OCI-M2 (cell line): ENCODE data around the gene PRDM2.
"Not testable (repeated sequence)": the region's sequence is repeated elsewhere in the genome, so short reads cannot be mapped to it uniquely, and the experiment has no call there.

ENCODE experiments used
- DNase-seq: peaks from one replicate; lab custom pipeline; 2025; ENCODE audit not compliant: unreplicated experiment; lab: John Stamatoyannopoulos, UW

Gene PRDM2, protein sequence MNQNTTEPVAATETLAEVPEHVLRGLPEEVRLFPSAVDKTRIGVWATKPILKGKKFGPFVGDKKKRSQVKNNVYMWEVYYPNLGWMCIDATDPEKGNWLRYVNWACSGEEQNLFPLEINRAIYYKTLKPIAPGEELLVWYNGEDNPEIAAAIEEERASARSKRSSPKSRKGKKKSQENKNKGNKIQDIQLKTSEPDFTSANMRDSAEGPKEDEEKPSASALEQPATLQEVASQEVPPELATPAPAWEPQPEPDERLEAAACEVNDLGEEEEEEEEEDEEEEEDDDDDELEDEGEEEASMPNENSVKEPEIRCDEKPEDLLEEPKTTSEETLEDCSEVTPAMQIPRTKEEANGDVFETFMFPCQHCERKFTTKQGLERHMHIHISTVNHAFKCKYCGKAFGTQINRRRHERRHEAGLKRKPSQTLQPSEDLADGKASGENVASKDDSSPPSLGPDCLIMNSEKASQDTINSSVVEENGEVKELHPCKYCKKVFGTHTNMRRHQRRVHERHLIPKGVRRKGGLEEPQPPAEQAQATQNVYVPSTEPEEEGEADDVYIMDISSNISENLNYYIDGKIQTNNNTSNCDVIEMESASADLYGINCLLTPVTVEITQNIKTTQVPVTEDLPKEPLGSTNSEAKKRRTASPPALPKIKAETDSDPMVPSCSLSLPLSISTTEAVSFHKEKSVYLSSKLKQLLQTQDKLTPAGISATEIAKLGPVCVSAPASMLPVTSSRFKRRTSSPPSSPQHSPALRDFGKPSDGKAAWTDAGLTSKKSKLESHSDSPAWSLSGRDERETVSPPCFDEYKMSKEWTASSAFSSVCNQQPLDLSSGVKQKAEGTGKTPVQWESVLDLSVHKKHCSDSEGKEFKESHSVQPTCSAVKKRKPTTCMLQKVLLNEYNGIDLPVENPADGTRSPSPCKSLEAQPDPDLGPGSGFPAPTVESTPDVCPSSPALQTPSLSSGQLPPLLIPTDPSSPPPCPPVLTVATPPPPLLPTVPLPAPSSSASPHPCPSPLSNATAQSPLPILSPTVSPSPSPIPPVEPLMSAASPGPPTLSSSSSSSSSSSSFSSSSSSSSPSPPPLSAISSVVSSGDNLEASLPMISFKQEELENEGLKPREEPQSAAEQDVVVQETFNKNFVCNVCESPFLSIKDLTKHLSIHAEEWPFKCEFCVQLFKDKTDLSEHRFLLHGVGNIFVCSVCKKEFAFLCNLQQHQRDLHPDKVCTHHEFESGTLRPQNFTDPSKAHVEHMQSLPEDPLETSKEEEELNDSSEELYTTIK (N-terminal part only)

DNA sequence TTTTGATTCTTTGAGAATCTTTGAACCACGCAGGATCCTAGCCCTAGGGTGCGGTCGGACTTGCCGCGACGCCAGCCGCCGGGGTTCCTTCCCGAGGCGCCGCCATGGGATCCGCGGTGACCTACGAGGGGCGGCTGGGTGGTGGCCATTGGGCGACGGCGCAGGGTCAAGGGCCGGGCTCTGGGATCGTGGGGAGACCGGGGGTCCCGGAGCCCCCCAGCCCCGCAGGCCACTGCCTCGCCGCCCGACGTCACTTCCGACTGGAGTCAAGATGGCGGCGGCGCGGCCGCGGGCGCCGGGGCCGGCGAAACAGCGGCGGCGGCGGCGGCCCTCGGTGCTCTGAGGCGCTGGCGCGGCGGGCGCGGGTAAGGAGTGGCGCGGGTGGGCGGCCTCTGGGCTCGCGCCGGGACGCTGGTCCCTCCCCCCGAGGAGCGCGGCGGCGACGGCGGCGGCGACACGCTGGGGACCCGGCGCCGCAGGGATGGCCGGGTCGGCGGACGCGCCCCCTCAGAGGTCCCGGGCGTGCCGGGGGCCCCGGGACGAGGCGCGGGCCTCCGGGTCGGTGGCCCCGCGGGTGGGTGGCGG lies at the start of gene PRDM2:
TSS of gene PRDM2 (plus strand) at position 253 of the 585 bp plus-strand sequence. CDS start 15,418 bp downstream, outside the sequence.
- DNase-seq, result no peak

DNA sequence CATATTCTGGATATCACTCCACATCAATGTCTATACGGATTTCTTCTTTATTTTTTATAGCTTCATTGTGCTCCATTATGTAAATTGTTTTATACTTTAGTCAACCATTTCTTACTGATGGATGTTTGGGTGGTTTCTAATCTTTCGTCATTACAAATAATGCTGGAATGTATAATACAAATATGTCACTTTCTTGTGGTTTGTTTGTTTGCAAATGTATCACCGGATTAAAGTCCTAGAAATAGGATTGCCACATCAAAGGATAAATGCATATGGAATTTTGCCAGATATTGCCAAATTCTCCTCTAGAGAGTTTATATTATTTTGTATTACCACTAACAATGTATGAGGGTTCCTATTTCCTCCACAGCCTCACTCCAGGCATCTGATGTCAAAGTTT lies 48.7 kb upstream of the PRDM2 start:
- DNase-seq, result no peak

DNA sequence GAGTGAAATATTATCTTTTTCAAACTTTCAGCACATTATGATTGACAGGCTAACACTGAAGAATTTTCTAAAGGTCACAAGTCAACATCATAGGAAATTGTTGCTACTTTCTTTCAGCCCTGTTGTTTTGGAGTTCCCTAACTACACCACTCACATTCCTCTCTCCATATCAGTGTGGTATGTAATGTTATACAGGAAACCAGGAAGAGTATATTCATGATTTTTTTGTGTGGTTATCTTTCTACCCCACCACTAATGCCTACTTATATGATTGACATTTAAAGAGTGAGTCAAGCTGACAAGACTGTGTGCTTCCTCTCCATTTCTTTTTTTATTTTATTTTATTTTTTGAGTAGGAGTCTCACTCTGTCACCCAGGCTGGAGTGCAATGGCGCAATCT lies 47.8 kb upstream of the PRDM2 start:
- no peak for DNase-seq

DNA sequence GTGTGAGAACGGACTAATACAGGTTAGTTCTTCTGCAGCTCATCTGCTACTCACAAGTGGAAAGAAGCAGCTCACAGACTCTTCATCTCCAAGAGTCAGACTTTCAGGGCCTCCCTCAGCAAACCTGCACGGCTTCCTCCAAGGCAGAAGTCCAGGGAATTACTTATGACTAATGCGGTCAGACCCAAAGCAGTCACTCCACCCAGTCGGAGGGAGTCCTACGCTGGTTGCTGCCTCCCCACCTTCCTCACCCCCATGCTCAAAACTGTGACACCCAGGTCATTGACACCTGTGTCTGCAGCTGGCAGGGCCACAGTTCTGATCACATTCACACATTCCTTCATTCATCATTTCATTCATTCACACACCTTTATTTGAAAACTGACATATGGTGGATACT lies 38.4 kb upstream of the PRDM2 start:
- no peak for DNase-seq

DNA sequence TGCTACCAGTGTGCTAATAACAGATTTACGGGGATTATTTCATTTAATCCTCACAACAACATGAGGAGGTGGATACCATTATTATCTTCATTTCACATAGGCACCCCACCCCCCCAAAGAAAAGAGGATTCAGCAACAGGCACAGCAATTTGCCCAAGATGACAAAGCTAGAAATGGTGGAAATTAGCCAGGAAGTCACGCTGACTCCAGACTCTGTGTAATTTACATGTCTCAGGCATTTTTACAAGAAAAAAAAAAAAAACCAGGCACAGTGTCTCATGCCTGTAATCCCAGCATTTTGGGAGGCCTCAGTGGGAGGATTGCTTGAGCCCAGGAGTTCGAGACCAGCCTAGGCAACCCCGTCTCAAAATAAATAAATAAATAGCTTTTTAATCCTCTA lies 37.5 kb upstream of the PRDM2 start:
- no peak for DNase-seq

DNA sequence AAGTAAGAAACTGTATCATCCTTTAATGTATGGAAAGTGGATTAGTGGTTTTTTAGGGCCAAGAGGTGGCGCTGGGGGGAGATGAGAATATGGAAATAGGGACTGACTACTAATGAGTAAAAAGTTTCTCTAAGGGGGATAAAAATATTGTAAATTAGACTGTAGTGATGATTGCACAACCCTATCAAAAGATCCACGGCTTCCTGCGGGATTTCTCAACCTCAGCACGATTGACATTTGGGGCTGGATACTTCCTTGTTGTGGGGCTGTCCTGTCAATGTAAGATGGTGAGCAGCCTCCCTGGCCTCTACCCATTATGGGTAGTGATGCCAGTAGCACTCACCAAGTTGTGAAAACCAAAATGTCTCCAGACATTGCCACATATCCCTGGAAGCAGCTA lies 36.0 kb upstream of the PRDM2 start:
- no peak for DNase-seq

DNA sequence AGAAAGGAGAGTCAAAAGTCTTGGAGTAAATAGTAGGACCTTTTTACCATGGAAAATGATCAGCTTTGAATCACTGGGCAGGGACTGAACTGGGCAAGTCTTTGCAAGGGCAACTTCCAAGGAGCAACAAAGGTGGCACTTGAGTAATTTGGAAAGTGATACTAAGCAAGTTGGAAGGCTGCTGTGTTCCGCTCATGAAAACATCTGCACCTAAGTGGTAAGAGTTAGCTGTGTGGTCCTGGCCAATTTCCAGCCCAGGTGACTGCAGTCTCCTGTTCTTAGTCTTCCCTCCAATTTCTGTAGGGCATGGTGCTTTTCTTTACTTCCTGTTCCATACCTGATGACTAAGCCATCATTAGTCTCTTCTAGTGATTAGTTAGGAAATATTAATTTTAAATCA lies 35.5 kb upstream of the PRDM2 start:
- DNase-seq, result no peak

DNA sequence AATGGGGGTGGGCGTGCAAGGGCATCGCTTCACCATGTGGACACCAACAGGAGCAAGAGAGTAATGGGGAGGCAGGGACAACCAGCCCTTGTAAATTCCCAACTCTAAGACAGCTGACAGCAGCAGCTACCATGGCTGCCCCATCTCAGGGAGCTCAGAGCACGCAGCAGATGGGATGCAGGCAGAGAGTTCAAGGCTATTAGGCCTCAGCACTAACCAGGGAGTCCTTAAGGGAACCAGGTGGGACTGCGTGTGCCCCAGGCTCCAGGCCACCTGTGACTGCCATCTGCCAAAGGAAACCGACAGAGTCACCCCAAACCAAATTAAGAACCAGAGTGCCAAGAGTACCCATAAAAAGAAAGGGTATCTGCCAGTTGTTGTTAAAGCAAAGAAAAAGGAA lies 33.7 kb upstream of the PRDM2 start:
- no peak for DNase-seq

DNA sequence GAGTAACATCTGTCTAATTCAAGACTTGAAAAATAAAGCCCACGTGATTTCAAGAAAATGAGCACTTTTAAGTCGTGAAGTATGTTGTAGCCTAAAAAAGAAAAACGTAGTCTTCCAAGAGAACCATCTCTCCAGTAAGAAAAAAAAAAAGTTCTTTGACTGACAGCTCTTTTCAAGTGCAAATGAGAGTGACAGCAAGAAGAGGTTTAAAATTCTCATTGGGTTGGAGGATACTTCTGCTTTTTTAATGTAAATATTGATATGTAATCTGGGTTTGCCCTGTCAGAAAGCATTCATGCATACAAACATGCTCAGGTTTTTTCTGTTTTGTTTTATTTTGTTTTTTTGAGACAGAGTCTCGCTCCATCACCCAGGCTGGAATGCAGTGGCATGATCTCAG lies 32.3 kb upstream of the PRDM2 start:
- no peak for DNase-seq

DNA sequence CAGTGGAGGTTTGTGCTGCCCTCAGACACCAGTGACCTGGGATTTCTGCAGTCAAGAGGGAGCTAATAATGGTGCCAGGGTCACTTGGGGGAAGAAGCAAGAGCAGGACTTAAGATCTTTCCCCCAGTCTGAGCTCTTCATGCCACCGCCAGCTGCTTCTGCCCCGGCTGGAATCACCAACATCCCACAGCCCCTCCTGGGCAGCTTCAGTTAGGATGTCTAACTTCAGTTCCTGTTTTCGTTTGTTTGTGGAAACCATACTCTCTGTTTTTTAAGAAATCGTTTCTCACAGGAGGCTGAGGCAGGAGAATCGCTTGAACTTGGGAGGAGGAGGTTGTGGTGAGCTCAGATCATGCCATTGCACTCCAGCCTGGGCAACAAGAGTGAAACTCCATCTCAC lies 25.6 kb upstream of the PRDM2 start:
- no peak for DNase-seq

DNA sequence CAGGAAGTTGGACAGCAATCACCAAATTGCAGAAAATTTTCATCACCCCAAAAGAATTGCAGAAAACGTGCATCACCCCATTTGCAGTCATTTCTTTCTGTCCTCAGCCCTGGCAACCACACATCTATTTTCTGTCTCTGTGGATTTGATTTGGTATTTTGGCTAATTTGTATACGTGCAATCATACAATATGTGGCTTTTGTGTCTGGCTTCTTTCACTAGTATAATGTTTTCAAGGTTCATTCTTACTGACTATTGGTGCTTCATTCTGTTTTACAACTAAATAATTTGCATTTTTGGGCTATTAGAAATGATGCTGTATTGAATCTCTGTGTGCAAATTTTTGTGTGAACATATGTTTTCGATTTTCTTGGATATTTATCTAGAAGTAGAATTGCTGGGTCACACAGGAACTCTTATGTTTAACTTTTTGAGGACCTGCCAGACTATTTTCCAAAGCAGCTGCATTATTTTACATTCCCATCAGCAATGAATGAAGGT lies 24.8 kb upstream of the PRDM2 start:
- no peak for DNase-seq

DNA sequence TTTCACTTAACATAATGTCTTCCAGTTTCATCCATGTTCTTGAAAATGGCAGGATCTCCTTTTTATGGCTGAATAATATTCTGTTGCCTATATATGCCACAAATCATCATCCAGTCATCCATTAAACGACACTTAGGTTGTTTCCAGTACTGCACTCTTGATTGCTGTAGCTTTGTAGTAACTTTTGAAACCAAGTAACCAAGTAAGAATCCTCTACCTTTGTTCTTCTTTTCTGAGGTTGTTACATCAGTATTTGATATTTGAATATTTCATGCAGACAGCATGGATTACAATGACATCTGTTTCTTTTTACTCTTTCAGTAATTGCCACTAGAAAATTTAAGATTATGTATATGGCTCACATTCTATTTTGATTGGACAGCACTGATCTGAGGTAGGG lies 22.1 kb upstream of the PRDM2 start:
- no peak for DNase-seq

DNA sequence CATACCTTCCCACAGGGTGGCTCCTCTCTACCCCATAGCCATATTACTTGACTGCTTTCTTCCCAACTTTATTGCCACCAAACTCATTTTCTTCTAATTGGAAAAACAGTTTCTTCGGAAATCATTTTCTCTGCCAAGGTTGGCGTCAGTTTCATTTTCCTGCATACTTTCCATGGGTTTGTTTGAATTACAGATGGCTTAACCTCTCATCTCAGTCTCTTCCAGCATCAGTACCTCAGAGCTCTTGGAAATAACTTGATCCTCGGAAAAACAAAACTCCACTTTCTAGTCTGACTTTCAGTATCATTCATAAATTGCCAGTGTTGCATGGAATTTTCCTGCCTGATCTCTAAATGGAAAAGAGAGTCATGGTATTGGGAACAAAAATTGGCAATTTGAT lies 20.3 kb upstream of the PRDM2 start:
- no peak for DNase-seq

DNA sequence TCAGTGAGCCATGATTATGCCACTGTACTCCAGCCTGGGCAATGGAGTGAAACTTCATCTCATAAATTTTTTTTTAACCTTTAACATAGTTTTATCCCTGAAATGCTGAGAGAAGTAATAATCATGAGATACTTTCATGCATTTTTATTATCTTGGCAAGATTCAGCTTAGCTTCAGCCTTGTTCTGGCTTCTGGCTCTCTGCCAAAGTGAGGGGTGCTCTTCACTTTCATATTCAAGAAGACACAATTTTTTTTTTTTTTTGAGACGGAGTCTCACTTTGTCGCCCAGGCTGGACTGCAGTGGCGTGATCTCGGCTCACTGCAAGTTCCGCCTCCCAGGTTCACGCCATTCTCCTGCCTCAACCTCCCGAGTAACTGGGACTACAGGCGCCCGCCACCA lies 19.4 kb upstream of the PRDM2 start:
- DNase-seq, result not testable (repeated sequence)

DNA sequence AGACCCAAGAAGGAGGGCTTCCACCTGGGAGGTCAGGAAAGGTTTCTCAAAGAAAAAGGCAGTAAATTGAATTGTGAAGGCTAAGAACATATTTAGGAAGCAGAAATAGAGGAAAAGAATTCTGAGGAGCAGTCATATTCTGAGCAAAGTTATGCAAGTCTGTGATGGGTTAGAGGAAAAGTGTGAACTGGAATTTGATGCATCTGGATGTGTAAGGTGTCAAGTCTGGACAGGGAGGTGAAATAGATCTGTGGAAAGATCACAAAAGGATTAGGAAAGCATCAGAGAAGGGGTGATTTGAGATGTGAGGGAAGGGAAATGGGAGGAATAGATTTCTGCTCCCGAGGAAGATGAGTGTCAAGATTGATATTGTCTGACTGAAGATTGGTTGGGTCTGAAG lies 18.1 kb upstream of the PRDM2 start:
- no peak for DNase-seq

DNA sequence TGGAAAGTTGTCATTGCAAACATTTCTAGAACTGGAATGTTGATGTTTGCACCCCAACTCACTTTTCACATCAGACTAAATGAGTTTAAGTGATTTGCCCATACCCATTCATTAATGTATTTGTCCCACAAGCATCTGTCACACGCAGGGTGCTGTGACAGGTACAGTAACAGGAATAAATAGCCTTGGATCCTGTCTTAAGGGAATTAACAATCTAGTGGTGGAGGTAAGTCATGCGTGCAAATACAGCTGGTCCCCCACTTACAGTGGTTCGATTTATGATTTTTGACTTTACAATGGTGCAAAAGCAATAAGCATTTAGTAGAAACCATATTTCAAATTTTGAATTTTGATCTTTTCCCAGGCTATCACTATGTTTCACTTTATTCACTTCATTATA lies 17.5 kb upstream of the PRDM2 start:
- no peak for DNase-seq

DNA sequence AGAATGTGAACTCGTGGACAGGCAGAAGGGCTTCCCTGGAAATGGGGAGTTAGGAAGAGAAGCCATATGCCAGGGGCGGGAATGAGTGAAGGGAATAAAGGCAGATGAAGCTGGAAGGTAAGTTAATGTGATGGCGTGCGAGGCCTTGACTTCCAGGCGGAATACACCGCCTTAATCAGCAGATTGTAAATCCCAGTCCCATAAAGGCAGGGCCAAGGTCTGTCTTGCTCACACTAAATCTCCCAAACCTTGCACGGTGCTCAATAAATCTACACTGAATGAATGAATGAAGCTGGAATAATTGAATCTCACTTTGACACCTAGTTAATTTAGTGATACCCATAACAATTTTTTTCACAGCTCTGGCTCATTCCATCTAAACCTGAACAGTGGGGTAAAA lies 16.8 kb upstream of the PRDM2 start:
- no peak for DNase-seq

DNA sequence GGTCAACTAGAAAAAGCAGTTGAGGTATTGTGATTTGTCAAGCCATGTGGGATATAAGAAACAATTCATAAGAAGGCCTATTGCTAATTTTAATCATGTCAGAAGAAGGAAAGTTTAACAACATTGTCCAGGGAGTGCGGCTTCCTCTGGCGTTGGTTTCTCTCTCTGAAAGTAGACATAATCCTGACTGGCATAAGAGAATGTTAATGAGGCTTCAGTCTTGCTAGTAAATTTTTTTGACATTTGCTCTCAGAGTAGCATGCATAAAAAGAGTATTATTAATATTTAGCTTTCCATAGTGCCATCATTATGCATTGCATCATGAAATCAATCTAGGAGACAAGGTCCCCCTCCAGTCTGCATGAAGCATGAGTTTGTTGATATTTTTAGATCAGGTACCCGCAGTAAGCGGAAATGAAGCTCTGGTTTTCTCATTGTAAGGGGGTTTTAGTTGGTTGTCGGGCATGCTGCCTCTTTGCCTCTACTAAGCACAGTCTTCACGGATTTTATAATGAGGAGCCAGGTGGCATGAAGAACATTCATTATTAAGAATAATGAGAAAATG lies 12.8 kb upstream of the PRDM2 start:
- DNase-seq, result no peak

DNA sequence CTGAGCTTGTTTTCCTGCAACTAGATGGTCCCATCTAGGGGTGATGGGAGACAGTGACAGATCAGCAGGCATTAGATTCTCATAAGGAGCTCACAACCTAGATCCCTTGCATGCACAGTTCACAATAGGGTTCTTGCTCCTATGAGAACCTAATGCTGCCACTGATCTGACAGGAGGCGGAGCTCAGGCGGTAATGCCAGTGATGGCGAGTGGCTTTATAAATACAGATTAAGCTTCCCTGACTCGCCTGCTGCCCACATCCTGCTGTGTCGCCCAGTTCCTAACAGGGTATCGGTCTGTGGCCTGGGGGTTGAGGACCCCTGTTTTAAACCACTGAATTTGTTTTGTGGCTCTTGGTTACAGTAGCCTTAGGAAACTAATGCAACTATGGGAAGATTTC lies 6.9 kb upstream of the PRDM2 start:
- DNase-seq, result not testable (repeated sequence)

DNA sequence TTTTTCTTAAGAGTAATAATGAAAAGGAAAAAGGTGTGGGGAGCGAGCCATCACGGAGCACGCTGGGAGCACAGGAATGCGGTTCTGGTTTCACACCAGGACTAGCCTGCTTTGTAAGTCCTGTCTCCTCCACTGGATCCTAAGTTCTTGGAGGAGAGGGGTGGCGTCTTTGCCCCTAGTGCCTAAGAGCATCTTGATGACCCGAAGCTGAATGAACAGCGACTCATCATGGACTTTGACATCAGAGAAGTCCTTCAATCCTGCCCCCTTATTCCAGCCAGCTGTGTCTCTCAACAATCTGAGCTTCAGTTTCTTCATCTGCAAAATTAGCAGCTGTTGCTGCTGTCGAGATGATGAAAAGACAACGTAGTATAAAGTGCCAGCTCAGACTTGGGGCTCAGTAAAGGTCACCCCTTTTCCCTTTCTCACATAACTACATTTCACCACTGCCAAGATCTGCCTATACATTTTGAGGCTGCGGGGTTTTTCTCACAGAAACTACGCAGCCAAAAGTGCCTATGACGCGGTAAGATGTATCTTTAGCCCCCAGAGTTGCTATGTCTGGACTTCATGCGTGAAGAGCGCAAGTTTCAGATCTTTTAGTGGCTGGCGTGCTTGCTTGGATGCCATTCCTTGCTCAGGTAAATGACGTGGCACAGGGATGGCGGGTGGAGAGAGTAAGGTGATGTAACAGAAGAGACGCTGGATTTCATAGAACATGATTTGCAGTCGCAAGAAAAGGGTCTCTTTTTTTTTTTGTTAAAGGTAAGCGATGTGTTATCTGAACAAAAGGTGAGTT lies 4.9 kb upstream of the PRDM2 start:
- DNase-seq, result no peak
